ENCODE measurements around the gene HEMK1.

The HEMK1 gene

GRCh38 chr3:50545781-50546180, 23.5 kb upstream of the HEMK1 start:
- no peak for DNase-seq (ENCODE audit: low read depth in 2 of 2)

- no peak for DNase-seq (ENCODE audit: low read depth in 2 of 2)
Measured at GRCh38 chr3:50549226-50549625, 20.1 kb upstream of the HEMK1 start.

GRCh38 chr3:50550079-50550736, 19.1 kb upstream of the HEMK1 start:
- peak; percentile 32 to 34 for DNase-seq (ENCODE audit: low read depth in 2 of 2)

- no peak for DNase-seq (ENCODE audit: low read depth in 2 of 2)
Measured at GRCh38 chr3:50551054-50551659, 18.2 kb upstream of the HEMK1 start.

- DNase-seq (ENCODE audit: low read depth in 2 of 2) = no peak
Measured at GRCh38 chr3:50551681-50552435, 17.5 kb upstream of the HEMK1 start.

- DNase-seq (ENCODE audit: low read depth in 2 of 2) = no peak
Measured at GRCh38 chr3:50552598-50552997, 16.7 kb upstream of the HEMK1 start.

GRCh38 chr3:50554553-50554952, 14.8 kb upstream of the HEMK1 start:
- no peak for DNase-seq (ENCODE audit: low read depth in 2 of 2)

GRCh38 chr3:50557106-50557505, 12.2 kb upstream of the HEMK1 start:
- no peak for DNase-seq (ENCODE audit: low read depth in 2 of 2)

GRCh38 chr3:50557915-50558314, 11.4 kb upstream of the HEMK1 start:
- no peak for DNase-seq (ENCODE audit: low read depth in 2 of 2)

- no peak for DNase-seq (ENCODE audit: low read depth in 2 of 2)
Measured at GRCh38 chr3:50559702-50560101, 9.6 kb upstream of the HEMK1 start.

GRCh38 chr3:50562861-50563260, 6.5 kb upstream of the HEMK1 start:
- DNase-seq (ENCODE audit: low read depth in 2 of 2) = no peak

GRCh38 chr3:50563867-50564266, 5.5 kb upstream of the HEMK1 start:
- no peak for DNase-seq (ENCODE audit: low read depth in 2 of 2)

GRCh38 chr3:50564321-50564720, 5.0 kb upstream of the HEMK1 start:
- DNase-seq (ENCODE audit: low read depth in 2 of 2) = no peak

- no peak for DNase-seq (ENCODE audit: low read depth in 2 of 2)
Measured at GRCh38 chr3:50567011-50567385, 2.3 kb upstream of the HEMK1 start.

GRCh38 chr3:50567386-50568167, 1.7 kb upstream of the HEMK1 start, which contains the start of gene C3orf18:
Gene C3orf18, minus strand, starts transcription at chr3:50567747. Its CDS starts 2,048 bp downstream, at chr3:50565699.
- DNase-seq (ENCODE audit: low read depth in 2 of 2) = peak; percentile 90 to 93

GRCh38 chr3:50570508-50571279, 1.4 kb downstream of the HEMK1 start:
- no peak for DNase-seq (ENCODE audit: low read depth in 2 of 2)

GRCh38 chr3:50571486-50571885, 2.2 kb downstream of the HEMK1 start:
- no peak for DNase-seq (ENCODE audit: low read depth in 2 of 2)

- peak; percentile 69 to 70 for DNase-seq (ENCODE audit: low read depth in 2 of 2)
Measured at GRCh38 chr3:50572158-50572557, 2.8 kb downstream of the HEMK1 start.

- peak; percentile 41 to 54 for DNase-seq (ENCODE audit: low read depth in 2 of 2)
Measured at GRCh38 chr3:50572801-50573371, 3.6 kb downstream of the HEMK1 start.

GRCh38 chr3:50573566-50574443, 4.5 kb downstream of the HEMK1 start:
- peak; percentile 80 to 91 for DNase-seq (ENCODE audit: low read depth in 2 of 2)
